GM19035 (cell line): ENCODE measurements around the gene PCDH1.

ENCODE experiments used
- ATAC-seq: cut with Tn5 transposase; IDR thresholded peaks from one replicate; pipeline ENCODE4 v1.9.1; 2021; ENCODE audit not compliant: unreplicated experiment

Gene PCDH1

DNA sequence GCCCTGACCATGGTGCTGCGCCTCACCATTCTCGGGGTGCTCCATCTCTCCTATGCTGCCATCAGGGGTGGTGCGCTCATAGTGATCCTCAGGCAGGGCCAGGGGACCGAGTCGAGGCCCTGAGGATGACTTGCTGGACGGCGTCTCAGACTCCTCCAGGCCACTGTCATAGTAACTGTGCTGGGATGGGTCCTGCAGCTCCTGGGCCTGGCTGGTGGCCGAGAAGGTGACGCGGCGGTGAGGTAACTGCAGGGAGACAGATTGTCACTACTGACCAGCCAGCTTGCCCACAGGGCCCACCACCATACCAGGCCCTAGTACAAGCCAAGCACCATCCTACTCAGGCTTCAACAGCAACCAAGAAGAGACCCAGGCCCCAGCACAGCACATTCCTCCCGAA is 21.0 kb downstream of the PCDH1 start:
- ATAC-seq = no peak

DNA sequence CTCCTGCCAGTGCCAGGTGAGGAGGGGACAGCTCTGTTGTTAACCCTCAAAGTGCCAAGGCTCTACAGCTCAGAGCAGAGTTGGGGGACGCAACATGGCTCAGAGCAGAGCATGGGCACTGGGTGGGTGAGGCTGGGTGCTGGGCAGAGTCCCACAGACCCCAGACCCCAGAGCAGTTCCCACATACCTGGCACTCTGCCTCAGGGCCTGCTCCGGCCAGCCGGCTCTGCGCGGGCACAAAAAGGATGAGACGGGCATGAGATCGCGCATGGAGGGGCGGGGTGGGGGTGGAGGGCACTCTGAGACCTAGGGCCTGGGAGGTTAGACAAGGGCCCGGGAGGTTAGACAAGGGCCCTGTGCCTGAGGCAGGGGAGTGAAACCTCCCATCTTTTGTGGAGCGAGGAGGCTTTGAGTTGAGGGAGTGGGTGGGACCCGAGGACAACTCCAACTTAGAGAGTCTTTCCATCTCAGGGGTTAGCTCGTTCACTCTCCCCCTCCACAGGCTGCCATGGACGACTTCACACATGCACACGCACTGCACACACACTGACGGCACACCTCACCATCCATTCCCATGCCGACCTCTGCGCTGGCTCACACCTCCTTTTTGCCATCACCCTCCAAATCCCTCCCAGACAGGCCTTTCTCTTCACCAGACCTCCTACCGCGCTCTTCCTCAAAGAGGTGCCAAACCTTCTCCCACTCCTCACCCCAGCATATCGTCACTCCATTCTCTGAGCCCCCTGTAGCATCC is 22.0 kb downstream of the PCDH1 start:
- no peak for ATAC-seq

DNA sequence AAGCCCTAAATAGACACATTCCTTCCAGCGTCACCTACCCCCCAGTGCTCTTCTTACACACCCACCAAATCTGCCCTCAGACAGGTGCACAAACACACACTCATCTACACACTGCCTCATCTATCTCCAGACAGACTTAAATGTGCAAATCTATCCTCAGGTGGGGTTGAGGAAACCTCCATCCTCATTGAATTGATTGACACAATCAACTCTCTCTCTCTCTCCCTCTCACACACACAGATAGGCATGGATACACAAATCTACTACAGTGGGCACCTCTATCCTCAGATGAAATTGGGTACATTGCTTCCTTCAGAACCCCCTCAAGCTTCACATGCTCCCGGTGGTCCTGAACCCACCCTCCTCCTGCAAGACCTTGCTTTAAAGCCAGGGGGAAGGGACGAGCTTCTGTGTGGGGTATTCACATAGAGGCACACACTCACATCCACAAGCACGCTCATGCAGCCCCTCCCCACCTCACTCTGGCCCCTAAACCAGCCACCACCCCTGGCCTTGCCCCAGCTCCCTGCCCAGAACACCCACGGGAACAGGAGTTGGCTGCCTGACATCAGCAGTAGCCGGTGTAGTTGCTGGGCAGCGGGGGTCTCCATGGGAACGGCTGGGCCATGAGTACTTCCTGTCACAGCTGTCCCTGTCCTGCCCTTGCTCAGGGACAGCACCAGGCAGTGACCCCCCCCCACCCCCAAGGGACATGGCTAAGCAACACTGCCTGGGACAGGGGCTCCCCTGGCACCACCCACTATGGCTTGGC is 22.8 kb downstream of the PCDH1 start:
- ATAC-seq = no peak

DNA sequence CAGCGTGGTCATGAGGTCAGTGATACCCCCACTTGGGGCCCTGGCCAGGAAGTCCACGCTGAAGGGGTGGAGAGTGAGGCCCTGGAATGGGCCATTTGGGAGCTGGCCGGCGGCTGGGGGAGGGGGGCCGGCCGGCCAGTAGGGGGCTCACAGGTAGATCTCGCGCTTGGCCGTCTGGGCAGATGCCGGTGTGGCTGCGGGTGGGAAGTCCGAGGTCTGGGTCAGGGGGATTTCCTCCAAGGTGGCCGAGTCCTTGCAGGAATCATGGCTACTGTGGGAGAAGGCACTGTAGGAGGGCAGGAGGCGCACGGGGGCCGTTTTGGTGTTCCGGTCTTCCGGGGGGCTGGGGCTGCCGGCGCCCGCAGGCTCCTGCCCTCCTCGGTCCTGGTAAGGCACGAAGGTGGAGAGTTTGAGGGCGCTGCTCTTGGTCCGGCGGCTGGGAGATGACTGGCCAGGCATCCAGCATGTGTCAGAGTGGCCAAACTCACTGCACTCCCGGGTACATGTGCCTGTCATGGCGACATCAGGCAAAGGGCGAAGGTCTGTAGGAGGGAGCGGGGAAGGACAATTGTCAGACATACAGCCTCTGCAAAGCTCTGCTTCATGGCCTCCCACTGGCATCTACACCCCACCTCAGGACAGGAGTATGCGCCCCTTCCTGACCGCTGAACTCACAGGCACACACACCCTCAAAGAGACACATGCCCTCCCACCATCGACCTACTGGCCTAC is 24.1 kb downstream of the PCDH1 start:
- ATAC-seq = no peak

- no peak for ATAC-seq
Observed at GRCh38 chr5:141852448-141852847, 25.8 kb downstream of the PCDH1 start.

GRCh38 chr5:141851195-141851874 is 26.9 kb downstream of the PCDH1 start:
- no peak for ATAC-seq

GRCh38 chr5:141850786-141851185 is 27.4 kb downstream of the PCDH1 start:
- no peak for ATAC-seq

DNA sequence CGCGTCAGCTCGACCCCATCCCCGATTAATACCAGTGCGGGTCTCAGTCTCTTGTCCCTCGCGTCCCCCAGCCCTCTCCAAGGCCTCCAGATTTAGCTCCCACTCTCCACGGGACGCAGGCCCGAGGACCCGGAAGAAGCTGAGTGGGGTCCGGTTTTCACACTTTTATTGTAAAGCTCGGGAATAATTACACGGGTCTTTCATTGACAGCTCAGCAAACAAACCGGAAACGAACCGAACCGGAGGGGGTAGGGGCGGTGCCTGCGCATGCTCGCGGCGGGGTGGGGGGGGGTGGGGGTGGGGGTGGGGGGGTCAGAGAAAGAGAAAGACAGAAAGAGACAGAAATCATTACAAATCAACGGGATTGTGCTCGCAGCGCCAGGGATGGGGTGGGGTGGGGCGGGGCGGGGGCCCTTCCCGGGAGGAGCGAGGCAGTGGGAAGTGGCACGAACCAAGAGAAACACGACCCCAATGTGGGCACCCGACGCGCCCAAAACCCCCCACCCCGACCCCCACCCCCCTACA is 27.9 kb downstream of the PCDH1 start:
- ATAC-seq = peak; percentile 18

DNA sequence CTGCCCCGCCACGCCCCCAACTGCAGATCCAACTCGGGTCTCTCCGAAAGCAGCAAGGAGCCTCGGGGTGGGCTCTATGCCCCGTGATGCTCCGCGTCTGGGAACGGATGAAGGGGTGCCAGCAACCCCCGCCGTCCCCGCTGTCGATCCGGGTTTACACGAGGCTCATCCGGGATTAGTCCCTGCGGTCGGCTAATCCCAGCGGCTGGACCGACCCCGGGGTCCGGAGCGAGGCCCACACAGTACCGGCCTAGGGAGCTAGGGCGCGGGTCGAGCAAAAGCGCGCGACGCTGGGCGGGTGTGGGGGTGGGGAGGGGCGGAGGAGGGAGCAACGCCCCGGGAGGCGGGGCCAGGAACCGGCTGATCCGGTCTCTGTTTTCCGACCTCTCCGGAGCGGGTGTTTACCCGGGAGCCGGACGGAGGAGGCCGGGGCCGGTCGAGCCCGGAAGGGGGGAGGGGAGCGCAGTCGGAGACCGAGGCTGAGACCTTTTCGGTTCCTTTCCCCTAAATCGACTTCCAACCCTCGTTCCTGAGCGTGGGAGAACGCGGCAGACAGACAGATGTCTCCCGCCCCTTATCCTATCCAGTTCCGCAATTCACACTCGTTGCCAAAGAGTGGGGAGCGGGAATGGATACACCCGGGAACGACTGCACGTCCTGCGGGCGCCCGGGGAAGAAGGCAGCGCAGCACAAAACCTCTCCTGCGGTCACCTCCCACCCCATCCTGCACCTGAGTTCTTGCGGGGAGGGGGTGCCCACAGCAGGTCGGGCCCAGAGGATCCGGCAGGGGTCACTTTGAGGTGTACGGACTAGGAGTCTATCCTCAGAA is 28.6 kb downstream of the PCDH1 start:
- ATAC-seq = peak; percentile 80

DNA sequence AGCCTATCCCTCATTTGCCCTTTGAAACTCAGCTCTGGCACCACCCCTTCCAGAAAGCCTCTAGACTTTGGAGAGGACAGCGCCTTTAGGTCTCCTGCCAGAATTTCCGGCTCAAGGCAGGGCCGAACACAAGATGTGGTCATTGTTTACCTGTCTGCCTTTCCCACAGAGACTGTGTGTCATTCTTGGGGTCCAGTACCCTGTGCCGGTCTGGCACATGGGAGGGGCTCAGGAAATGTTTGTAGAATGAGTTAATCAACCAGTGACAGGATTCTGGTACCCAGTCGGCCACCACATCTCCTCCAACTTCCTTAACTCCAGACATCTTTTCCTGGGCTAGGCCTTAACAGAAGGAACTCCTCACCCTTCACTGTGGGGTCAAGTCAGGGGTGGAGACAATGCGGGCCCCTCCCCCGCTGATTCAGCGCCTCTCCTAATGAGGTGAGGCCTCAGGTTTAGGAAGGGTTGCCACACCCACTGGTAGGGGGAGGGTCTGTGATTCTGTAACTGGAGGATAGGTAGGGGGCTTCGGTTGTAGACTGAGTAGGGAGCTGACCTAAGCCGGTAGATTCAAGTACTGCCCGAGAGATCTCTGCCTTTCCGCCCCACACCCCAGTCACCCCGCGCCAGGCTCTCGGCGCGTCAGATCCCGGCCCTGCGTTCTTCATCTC is 29.3 kb downstream of the PCDH1 start:
- peak; percentile 8 for ATAC-seq

DNA sequence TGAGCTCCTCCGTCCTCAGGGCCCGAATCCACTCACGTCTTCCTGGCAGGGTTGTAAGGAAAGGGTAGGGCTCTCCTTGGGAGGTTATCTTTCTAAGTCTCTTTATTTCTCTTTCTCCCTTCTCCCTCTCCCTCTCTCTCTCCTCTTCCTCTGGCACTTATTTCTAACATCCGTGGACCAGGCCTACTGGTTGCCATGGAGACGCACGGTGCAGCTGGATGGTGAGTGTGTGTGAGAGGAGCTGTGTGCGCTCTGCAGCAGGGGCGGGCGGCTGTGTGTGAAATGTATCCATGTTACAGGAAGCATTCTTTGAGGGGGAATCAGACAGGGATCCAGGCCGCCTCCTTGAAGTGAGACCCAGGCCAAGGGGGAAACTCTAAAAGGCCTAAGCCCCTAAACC is 32.2 kb downstream of the PCDH1 start:
- ATAC-seq = no peak

GRCh38 chr5:141845371-141845851 is 32.8 kb downstream of the PCDH1 start:
- ATAC-seq = no peak

DNA sequence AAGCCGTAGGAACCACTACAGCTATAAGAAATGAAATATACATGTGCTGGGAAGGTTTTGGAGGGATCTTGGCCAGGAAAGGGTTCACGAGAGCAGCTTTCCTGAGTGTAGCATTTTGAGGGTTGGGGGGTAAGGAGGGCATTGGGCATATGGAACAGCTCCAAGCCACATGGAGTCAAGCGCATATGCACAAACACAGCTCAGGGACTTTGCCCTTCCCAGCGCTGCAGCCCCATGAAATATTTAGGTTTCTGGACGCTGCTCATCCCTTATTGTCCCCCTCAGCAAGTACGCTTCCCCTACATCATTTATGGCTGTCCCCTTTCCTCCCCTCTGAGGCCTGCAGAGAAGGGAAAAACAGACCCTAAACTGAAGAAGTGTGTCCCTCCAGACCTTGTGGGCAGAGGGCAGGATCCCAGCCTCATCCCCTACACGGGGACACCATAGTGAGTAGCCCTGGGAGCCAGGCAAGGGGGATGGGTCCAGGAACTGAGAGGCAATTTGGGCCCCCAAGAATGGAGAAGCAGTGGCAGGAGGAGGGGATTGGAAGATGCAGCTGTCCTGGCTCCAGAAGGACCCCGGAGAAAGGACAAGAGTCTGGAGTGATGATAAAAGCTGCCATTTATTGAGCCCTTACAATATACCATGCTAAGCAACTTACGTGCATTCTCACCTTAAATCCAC is 33.7 kb downstream of the PCDH1 start:
- ATAC-seq = no peak

DNA sequence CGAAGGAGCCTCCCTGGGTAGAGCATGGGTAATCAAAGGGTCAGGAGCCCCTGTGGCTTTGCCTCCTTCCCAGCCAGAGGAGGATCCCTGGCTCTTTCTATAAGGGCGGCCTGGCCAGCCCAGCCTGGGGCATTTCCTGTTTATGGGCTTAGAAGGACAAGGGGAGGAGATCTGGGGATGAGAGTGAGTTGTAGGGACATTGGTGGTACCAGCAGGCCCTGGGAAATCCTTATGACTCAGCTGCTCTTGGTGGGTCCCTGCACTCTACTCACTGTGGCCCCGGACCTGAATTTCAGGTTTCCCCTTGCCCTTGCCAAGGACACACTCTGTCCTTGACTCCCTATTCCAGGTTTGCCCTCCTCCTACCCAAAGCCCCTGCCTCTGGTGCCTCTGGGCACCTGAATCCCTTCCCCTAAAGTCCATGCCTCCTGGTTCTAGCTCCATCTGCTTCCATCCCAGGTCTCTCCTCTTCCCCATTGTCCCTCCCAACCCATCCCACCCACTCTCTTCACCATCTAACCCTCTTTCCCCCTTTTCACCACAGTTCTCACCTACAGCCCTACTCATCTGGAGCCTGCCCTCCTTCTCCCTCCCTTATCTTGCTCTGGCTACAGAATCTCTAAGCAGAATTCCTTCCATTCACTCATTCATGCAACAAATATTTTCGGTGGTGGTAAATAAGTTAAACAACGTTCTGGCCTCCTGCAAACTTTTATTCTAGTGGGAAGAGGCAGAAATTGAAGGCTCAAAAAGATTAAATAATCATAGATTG is 34.9 kb downstream of the PCDH1 start:
- ATAC-seq = no peak

DNA sequence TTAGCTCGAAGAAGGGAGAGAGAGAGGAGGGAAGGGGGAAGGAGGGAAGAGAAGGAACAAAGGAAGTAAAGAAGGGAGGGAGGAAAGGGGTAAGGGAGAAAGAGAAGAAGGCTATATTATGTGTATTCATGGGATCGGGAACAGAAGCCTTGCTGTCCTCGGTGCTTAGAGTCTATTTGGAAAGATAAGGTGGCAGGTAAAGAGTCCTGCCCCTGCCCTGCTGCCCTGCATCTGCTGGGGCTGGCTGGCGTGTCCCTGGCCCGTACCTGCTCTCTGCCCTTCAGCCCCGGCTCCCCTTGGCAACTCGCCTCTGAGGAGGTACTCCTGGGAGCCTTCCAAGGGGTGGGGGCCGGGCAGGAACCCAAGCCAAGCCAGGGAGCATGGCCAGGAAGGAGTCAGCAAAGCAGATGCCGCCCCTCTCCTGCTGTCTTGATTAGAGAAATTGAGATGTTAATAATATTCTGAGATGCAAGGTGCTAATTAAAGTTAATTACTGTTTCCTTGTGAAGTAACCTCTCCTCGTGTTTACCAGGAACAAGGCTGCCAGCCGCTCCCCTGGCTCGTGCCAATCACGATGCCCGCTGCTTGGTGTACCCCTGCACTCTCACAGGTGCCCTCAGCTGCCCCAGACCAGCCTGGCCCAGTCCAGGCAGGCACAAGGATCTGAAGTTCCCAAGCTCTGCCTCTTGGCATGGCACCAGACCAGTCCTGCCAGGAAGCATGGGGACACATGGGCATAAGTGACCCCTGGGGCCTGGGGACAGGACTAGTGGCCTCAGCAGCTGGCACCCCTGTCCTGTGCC is 36.6 kb downstream of the PCDH1 start:
- no peak for ATAC-seq

DNA sequence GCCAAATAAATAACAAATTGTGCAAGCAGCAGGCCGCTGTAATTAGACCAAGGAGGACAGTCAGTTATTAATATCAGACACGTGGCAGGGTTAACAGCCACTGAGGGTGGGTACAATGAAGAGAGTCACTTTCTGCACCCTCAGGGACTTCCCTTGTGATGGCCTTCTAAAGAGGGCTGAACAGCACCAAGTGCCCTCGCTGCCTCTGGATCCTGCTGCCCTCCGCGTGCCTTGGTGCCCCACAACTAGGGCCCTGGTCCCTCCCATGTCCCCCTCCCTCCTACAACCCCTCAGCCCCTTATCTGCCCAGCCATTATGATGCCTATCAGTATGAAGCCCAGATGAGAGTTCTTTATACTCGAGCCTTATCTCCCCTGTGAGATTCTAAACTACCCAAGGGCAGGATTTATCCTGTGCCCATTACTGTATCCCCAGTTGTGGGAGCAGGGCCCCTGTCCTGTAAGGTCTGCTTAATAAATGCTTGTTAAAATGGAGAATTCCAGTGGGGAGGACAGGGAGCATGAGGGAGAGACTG is 37.3 kb downstream of the PCDH1 start:
- no peak for ATAC-seq

DNA sequence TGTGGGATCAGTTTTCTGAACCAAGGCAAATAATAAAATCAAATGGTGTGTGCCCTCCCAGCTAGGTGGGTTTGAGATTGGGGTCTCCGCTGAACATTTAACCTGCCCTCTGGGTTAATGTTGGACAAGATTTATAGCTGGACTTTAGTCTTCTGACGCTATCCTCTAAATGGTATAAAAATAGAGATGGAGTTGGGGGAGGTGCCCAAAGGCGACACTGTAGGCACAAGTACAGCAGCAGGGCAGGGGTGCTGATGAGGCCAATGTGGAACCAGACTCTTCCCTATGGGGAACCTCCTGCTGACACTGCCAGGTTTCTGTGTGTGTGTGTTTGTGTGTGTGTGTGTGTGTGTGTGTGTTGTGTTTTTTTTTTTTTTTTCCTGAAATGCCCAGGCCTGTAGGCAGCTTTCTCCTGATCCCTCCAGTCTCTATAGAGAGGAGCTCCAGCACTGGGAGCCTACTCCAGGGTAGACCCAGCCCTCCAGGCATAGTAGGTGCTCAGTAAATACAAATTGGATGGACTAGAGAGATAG is 37.9 kb downstream of the PCDH1 start:
- no peak for ATAC-seq
